Right renal pelvis (tissue), 4 donors: ENCODE measurements around the gene ALS2CL. TPM values are rescaled to one million over a fixed set of nuclear protein-coding genes. Genes with fewer than 3 reads are reported as not detected.

Experiments
- DNase-seq, 4 donors: peaks; one replicate each; pipeline ENCODE4 v3.0.0-alpha.2; 2013; ENCODE audit warnings: low read depth in 4 of 4, low spot score in 3 of 4, missing footprints in 1 of 4
- polyA plus RNA-seq, 4 donors: library from polyadenylated mRNA; unstranded; fragments of 120-200 nt; gene quantifications; one replicate each; pipeline ENCODE4 v1.2.1, GENCODE V29; 2013; ENCODE audit not compliant: insufficient read length in 4 of 4

Gene ALS2CL
- polyA plus RNA-seq, 4 donors: 9.0 to 16.5 (median 11.7) TPM

DNA sequence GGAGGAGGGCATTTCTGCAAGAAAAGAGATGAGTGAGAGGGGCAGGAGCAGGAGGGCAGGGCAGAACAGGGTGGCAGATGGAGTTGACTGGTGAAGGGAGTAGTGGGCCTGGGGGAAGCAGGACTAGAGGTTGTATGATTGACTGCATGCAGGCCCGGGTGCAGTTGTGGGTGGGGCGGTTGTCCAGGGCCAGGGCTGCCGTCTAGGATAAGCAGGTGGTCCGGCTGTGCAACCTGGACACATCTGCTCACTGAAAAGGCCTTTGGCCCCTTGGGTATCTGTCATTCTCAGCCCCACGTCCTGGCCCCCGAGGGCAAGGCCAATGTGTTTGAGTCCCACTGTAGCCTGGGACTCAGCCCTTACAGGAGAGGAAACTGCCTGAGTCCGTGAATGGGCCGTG lies 25.4 kb downstream of the ALS2CL start:
- DNase-seq: no peak

- no peak for DNase-seq
Measured at GRCh38 chr3:46667657-46668056, 25.8 kb downstream of the ALS2CL start.

DNA sequence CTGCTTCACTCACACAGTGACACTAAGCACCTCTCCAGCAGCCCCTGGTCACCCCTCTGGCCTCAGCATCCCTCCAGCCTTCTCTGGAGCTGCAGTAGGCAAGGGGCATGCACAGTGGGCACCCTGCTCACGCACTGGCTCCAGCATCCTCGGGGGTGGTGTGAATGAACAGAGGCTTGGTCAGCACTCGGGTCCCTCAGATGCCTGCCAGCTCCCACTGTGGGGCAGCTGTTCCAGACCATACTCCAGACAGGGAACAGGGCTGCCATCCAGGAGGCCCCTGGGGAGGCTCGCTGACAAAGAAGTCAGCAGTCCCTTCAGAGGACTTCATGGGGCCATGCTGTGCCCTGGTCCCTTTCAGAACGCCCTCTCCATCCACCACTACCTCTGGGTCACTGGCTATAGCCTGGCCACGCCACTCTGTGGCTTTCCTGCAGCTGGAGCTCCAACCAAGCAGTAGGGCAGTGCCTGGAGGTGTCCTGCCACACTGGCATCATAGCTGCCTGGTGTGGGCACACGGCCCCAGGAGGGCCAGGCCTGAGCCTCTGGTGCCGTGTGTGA lies 26.3 kb downstream of the ALS2CL start:
- DNase-seq: no peak

GRCh38 chr3:46666453-46666845 lies 27.0 kb downstream of the ALS2CL start:
- no peak for DNase-seq

GRCh38 chr3:46665763-46666452 lies 27.6 kb downstream of the ALS2CL start:
- DNase-seq: no peak

- DNase-seq: no peak
Measured at GRCh38 chr3:46664971-46665762, 28.3 kb downstream of the ALS2CL start.

DNA sequence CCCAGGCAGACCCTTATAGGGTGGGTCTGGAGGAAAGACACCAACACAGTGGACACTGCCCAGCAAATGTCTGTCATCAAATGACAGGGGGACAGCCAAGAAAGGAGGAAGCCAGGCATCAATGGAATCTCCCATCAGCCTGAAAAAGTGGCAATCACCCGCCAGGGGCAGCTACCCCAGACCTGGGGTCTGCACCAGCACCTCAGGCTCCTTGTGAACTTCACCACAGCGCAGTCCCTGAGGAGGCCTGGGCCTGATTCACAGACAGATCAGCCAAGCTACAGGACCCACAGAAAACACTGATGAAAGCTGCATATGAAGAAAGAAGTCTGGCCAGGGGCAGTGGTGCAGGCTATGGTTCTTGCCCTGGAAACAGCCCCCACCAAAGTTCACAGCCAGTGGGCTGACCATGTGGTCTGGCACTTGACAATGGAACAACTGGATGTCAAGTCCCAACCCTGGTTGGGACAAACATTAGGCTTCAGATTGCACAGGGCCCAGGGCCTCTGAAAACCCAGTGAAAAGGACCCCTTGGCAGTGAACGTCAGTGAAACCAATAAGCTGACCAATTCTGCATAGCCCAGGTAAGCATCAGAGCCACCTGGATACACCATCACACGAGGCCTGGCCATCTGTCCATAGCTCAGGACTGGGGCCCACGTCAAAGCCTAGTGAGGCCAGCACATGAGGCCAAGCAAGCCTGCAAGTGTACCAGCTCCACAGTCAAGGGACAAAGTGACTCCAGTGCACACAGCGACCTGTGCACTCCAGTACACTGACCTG lies 29.1 kb downstream of the ALS2CL start:
- DNase-seq: no peak

GRCh38 chr3:46663591-46664135 lies 29.8 kb downstream of the ALS2CL start:
- peak; percentile 21 to 33 (median 24) for DNase-seq

DNA sequence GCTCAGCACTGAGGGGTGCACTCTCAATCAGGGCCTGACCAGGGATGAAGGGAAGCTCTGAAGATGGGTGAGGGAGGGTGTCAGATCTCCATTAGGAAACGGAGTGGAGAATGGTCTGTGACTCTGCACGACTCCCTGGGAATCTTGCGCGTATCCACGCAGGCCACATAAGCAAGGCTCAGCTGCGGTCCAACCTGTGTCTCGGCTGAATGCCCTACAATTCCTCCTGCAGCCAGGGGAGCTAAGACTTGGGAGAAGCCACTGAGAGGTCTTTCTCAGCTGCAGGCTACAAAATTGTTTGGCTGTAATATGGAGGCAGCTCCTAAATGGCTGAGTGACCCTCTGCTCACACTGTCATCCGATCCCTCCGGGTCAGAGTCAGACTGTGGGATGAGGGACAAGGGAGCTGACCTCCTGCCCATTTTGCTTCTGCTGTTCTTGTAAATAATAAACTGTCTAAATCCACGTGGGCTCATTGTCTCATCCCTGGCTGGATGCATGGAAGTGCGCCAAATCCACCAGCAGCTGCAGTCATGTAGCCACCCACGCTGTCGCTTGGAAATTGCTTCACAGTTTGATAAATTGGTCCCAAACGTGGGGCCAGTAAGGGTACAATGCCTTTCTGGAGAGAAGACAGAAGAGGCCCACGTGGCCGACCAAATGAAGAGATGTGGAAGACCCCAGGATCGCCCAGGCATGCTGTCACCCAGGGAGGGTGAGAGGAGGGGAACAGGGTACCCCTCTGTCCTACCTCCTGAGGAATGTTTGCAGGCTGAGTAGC lies 30.5 kb downstream of the ALS2CL start:
- DNase-seq: peak; percentile 54 to 63 (median 59)

- DNase-seq: no peak
Measured at GRCh38 chr3:46661776-46662766, 31.4 kb downstream of the ALS2CL start.

DNA sequence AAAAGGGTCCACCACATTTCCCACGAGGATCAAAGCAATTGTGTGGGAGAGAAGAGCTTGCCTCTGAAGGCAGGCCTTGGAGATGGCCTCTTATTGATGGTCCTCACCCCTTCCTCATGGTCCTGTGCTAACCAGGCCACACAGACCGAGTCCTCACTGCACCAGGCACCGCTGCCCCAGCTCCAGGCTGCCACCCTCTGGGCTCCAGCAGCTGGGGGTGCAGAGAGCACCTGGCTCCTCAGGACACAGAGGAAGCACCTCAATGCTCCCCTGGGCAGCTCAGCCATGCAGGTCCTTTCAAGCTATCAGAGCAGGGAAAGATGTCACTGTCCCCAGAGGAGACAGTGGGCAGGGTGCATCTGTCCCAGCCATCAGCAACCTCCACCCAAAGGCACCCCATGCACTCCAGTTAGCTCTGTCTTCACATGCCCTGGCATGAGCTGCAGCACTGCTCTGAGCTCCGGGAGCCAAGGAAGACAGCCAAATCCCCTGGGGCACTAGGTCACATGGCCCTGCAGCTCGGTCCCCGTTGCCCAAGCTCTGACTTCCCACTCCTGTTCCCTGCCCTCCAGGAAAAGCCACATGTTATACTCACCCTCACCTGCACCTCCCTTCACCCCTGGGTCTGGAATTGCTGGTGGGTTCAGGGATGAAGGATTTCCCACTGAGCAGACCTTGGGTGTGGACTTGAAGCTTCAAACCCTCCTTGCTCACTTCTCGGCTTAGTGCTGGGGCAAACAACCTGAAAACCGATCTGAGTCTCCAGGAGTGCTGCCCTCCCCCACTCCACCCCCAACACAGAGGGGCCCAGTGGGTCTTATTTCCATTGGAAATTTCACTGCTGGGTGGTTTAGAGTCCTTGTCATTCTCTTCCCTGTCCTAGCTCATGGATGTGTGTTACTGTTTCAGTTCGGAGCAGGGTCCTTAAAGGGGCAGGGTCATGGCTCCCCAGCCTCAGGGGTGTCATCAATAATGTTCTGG lies 32.6 kb downstream of the ALS2CL start:
- no peak for DNase-seq

DNA sequence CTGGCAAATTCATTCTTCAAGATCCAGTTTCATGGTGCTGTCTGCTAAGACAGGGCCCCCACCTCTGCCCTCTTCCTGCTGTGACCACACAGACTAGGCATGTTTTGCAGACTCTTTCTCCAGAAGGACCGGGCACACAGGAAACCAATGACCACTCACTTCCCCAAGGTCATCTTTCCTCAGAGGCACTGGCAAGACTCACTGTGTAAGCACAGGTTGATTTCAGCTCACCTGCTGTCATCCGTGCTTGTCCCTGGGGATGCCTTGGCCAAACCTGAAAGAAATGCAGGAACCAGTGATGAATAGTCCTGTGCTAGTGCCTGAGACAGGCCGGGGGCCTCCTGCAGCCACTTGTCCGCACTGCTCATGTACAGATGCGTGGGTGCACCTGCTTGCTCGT lies 33.5 kb downstream of the ALS2CL start:
- DNase-seq: no peak

GRCh38 chr3:46659285-46659684 lies 34.2 kb downstream of the ALS2CL start:
- DNase-seq: no peak

- no peak for DNase-seq
Measured at GRCh38 chr3:46656778-46657556, 36.5 kb downstream of the ALS2CL start.

- no peak for DNase-seq
Measured at GRCh38 chr3:46655271-46655670, 38.2 kb downstream of the ALS2CL start.

GRCh38 chr3:46651084-46651483 lies 42.4 kb downstream of the ALS2CL start:
- no peak for DNase-seq

- no peak for DNase-seq
Measured at GRCh38 chr3:46649436-46649835, 44.0 kb downstream of the ALS2CL start.
